Endodermal cell (in vitro differentiated cells): ENCODE data around the gene NIBAN1. TPM values are rescaled to one million over a fixed set of nuclear protein-coding genes. Genes with fewer than 3 reads are reported as not detected.
A peak's percentile ranks its signal among the peaks of the same experiment; 100 is the strongest.

Source experiments
- DNase-seq: peaks from one replicate; pipeline ENCODE4 v3.0.0-alpha.2; 2017
- H3K27ac ChIP-seq: 2 replicates; pipeline ENCODE4 v1.5.1; 2013; ENCODE audit warnings: mild to moderate bottlenecking, low read depth, low read length, moderate library complexity
- H3K27me3 ChIP-seq: 2 replicates; pipeline ENCODE4 v1.6.1; 2013; ENCODE audit warnings: mild to moderate bottlenecking, low read length, moderate library complexity; ENCODE audit not compliant: insufficient read depth, control insufficient read depth, poor library complexity, severe bottlenecking
- H3K36me3 ChIP-seq: 2 replicates; pipeline ENCODE4 v1.7.0; 2013; ENCODE audit warnings: mild to moderate bottlenecking, low read length, moderate library complexity; ENCODE audit not compliant: control insufficient read depth, insufficient read depth
- H3K4me1 ChIP-seq: one replicate; pipeline ENCODE4 v1.7.0; 2013; ENCODE audit warnings: low read length; ENCODE audit not compliant: control insufficient read depth, insufficient read depth
- H3K4me3 ChIP-seq: 2 replicates; pipeline ENCODE4 v1.5.1; 2013; ENCODE audit warnings: mild to moderate bottlenecking, low read length, moderate library complexity
- H3K9ac ChIP-seq: 2 replicates; pipeline ENCODE4 v1.6.1; 2013; ENCODE audit warnings: mild to moderate bottlenecking, low read length, moderate library complexity; ENCODE audit not compliant: poor library complexity, severe bottlenecking; ENCODE audit errors: extremely low read depth
- H3K9me3 ChIP-seq: 2 replicates; pipeline ENCODE4 v1.6.1; 2013; ENCODE audit warnings: mild to moderate bottlenecking, low read length, moderate library complexity; ENCODE audit not compliant: control insufficient read depth
- H3K27ac Mint-ChIP-seq: 2 replicates; pipeline ENCODE4 v1.8.0; 2020; ENCODE audit warnings: mixed read lengths
- H3K27me3 Mint-ChIP-seq: 2 replicates; pipeline ENCODE4 v1.8.0; 2021; ENCODE audit warnings: mild to moderate bottlenecking, mixed read lengths; ENCODE audit not compliant: insufficient read depth
- H3K36me3 Mint-ChIP-seq: 2 replicates; pipeline ENCODE4 v1.8.0; 2020; ENCODE audit warnings: low read depth, mixed read lengths
- H3K4me1 Mint-ChIP-seq: 2 replicates; pipeline ENCODE4 v1.8.0; 2020; ENCODE audit warnings: mixed read lengths
- H3K4me3 Mint-ChIP-seq: 2 replicates; pipeline ENCODE4 v1.8.0; 2020; ENCODE audit warnings: mild to moderate bottlenecking, moderate library complexity, mixed read lengths
- H3K9me3 Mint-ChIP-seq: 2 replicates; pipeline ENCODE4 v1.8.0; 2020; ENCODE audit warnings: mild to moderate bottlenecking, mixed read lengths
- CTCF ChIP-seq: fragments of 200-600 bp; sonication (generic); conservative IDR thresholded peaks from 2 replicates; pipeline ENCODE4 v1.5.0; 2021; ENCODE audit warnings: antibody characterized with exemption, mild to moderate bottlenecking
- WGBS, 2 experiments: methylation state at CpG; one replicate each; pipeline versions ENCODE4 v1.1.5 to v1.1.7; 2013; ENCODE audit warnings: missing lambda C conversion rate in 2 of 2, mixed read lengths in 1 of 2; ENCODE audit not compliant: insufficient coverage in 1 of 2, insufficient read length in 1 of 2; 5-methylcytosine and 5-hydroxymethylcytosine counted together
- total RNA-seq, 2 donors: library from RNA; stranded (reverse); fragmentation: NEBNext Ultra II Directional in 1 of 2; extraction: Animal tissue kit (Norgen Biotek cat#: 25700) in 1 of 2; gene quantifications; 2 replicates in 1 of 2; 3 replicates in 1 of 2; pipeline ENCODE4 v1.2.1, GENCODE V29; 2021

The NIBAN1 gene
- total RNA-seq, 2 donors from 2014 or later = 4.8 to 5.1 TPM

- no peaks in the 10 kb centered on the region for H3K36me3 Mint-ChIP-seq
- H3K4me3 ChIP-seq = peak overlapping the region; percentile 84
- H3K27ac Mint-ChIP-seq = no peak overlapping the region
- H3K27me3 ChIP-seq = peaks cover 57% of the 10 kb centered on the region
- H3K9ac ChIP-seq = no peak overlapping the region
- H3K27ac ChIP-seq = no peak overlapping the region
- 84 to 87% methylated on average over 2 to 4 of the region's 4 CpGs for WGBS, 2 experiments
- H3K9me3 ChIP-seq = no peaks in the 10 kb centered on the region
- H3K27me3 Mint-ChIP-seq = peaks cover 72% of the 10 kb centered on the region
- no peak for TF ChIP-seq CTCF
- H3K36me3 ChIP-seq = no peaks in the 10 kb centered on the region
- H3K9me3 Mint-ChIP-seq = peaks cover 2% of the 10 kb centered on the region
- no peaks in the 10 kb centered on the region for H3K4me1 ChIP-seq
- H3K4me3 Mint-ChIP-seq = peak overlapping the region; percentile 68
- DNase-seq = no peak
- peaks cover 6% of the 10 kb centered on the region for H3K4me1 Mint-ChIP-seq
These were observed 468 bp upstream of the NIBAN1 start for GRCh38 chr1:184974837-184975115.

- TF ChIP-seq CTCF = no peak
- peak overlapping the region; percentile 50 for H3K27ac Mint-ChIP-seq
- Histone ChIP-seq H3K9ac (peak overlapping the region; percentile 41), H3K27me3 (peaks cover 57% of the 10 kb centered on the region), H3K27ac (no peak overlapping the region), H3K9me3 (no peaks in the 10 kb centered on the region), H3K4me1 (no peaks in the 10 kb centered on the region), H3K36me3 (no peaks in the 10 kb centered on the region), H3K4me3 (peak overlapping the region; percentile 84)
- peaks cover 6% of the 10 kb centered on the region for H3K4me1 Mint-ChIP-seq
- peak overlapping the region; percentile 68 for H3K4me3 Mint-ChIP-seq
- H3K36me3 Mint-ChIP-seq = no peaks in the 10 kb centered on the region
- H3K27me3 Mint-ChIP-seq = peaks cover 70% of the 10 kb centered on the region
- peaks cover 2% of the 10 kb centered on the region for H3K9me3 Mint-ChIP-seq
- peak; percentile 82 for DNase-seq
- WGBS, 2 experiments = 4 to 6% methylated on average over 14 to 39 of the region's 39 CpGs
These were observed 844 bp downstream of the NIBAN1 start for GRCh38 chr1:184973272-184974055.

GRCh38 chr1:184972315-184973055 lies 1.8 kb downstream of the NIBAN1 start:
- Mint-ChIP-seq H3K4me3 (peak overlapping the region; percentile 68), H3K27me3 (peaks cover 63% of the 10 kb centered on the region)
- no peaks in the 10 kb centered on the region for H3K36me3 ChIP-seq

More at GRCh38 chr1:184972315-184973055, 1.8 kb downstream of the NIBAN1 start:
- Mint-ChIP-seq H3K27ac (no peak overlapping the region), H3K4me1 (peaks cover 6% of the 10 kb centered on the region), H3K36me3 (no peaks in the 10 kb centered on the region), H3K9me3 (peaks cover 2% of the 10 kb centered on the region)
- H3K27me3 ChIP-seq = peaks cover 57% of the 10 kb centered on the region
- no peak for TF ChIP-seq CTCF
- H3K4me1 ChIP-seq = no peaks in the 10 kb centered on the region
- H3K4me3 ChIP-seq = peak overlapping the region; percentile 84
- no peak overlapping the region for H3K27ac ChIP-seq
- WGBS, 2 experiments = 83% methylated on average over 3 to 4 of the region's 4 CpGs
- no peak overlapping the region for H3K9ac ChIP-seq
- H3K9me3 ChIP-seq = no peaks in the 10 kb centered on the region
- no peak for DNase-seq
